Hepatocyte (in vitro differentiated cells): ENCODE results near the gene FXYD5.

Experiments used
- CTCF ChIP-seq: fragments of 200-600 bp; sonication (generic); IDR thresholded peaks from 2 replicates; pipeline ENCODE4 v1.5.1; 2016; ENCODE audit warnings: antibody characterized with exemption, mild to moderate bottlenecking; ENCODE audit not compliant: poor library complexity
- EZH2phosphoT487 ChIP-seq: fragments of 200-600 bp; sonication (generic); IDR thresholded peaks from one replicate; pipeline ENCODE4 v1.6.1; 2018; ENCODE audit warnings: antibody characterized with exemption, mild to moderate bottlenecking, low read depth, moderate library complexity; ENCODE audit not compliant: unreplicated experiment, severe bottlenecking

GRCh38 chr19:35156673-35157014 is 2.1 kb downstream of the FXYD5 start:
- TF ChIP-seq CTCF (no peak), EZH2phosphoT487 (no peak)
